Measurements from ENCODE around the gene SEMA4D.

SEMA4D gene

DNA sequence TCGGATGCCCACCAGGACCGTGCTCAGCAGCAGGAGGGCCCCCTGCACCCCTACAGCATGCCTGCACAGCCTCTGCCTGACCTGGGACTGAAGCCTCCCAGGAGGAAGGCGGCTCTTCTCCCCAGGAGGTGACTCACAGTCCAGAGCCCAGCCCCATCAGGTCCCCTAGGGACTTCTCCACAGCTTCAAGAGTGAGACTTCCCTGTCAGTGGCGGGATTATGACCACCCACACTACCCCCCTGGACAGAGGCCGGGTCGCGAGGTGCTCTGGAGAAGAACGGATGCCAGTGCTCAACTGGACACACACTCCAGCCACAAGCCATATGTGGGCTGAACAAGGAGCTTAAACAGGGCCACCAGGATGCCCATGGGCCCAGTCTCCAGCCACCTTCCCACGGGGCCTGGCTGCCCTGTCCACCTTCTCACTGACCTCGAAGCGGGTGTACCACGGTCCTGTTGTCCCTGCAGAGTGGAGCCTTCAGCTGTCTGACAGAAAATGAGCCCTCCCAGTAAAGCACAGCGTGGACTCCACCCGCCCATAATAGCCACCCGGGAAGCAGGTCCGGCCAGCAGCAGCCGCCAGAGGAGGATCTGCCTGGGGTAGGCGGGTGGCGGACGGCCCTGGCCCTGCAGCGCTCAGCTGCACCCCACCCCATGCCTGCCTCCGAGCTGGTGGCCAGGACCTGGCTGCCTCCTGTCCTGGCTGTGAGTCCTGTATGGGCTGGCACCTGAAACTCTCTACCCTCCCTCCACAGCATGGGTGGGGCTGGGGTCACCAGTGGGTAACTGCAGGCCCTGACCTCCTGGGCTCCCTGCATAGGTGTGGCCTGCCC, 54.7 kb downstream of the SEMA4D start:
- no peaks in the 10 kb centered on the region for H3K27me3 Mint-ChIP-seq (ENCODE audit: low read depth)
- TF ChIP-seq, protein P1, sequence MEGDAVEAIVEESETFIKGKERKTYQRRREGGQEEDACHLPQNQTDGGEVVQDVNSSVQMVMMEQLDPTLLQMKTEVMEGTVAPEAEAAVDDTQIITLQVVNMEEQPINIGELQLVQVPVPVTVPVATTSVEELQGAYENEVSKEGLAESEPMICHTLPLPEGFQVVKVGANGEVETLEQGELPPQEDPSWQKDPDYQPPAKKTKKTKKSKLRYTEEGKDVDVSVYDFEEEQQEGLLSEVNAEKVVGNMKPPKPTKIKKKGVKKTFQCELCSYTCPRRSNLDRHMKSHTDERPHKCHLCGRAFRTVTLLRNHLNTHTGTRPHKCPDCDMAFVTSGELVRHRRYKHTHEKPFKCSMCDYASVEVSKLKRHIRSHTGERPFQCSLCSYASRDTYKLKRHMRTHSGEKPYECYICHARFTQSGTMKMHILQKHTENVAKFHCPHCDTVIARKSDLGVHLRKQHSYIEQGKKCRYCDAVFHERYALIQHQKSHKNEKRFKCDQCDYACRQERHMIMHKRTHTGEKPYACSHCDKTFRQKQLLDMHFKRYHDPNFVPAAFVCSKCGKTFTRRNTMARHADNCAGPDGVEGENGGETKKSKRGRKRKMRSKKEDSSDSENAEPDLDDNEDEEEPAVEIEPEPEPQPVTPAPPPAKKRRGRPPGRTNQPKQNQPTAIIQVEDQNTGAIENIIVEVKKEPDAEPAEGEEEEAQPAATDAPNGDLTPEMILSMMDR (IDR thresholded peaks at IDR 0.05; ENCODE audit: unreplicated experiment in 3 of 3) = no peak

DNA sequence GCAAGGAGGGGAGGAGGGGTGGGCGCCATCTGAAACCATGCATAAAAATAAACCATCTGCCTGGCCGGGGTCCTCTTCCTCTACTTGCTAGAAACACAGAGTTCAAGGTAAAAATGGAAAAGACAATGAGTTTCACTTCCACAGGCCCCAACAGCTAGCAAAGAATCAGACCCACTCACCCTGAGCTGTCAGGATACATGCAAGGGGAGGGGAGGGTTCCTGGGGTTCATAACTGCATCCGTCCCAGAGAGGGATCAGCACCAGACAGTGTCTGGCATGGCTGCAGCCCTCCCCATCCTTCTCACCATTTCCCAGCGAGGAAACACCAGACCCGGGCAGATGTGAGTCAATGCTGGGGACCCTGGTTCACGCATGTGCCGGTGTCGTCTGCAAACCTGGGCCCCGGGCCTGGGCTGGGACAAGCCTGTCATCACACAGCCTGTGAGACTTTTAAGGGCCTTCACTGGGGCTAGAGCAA, 55.4 kb downstream of the SEMA4D start:
- no peak overlapping the region for H3K4me3 Mint-ChIP-seq
- H3K9me3 Mint-ChIP-seq = no peaks in the 10 kb centered on the region
- peaks cover 11% of the 10 kb centered on the region for H3K4me1 Mint-ChIP-seq
- TF ChIP-seq, protein P1 (IDR thresholded peaks at IDR 0.05; ENCODE audit: unreplicated experiment in 3 of 3) = no peak
- H3K27ac Mint-ChIP-seq = peak overlapping the region in 2 of 3 experiments; percentile 11 to 66
- H3K36me3 Mint-ChIP-seq (ENCODE audit: low read depth) = no peaks in the 10 kb centered on the region
- H3K27me3 Mint-ChIP-seq (ENCODE audit: low read depth) = no peaks in the 10 kb centered on the region

More for the DNA sequence above, 54.7 kb downstream of the SEMA4D start:
- Mint-ChIP-seq H3K9me3 (no peaks in the 10 kb centered on the region), H3K4me1 (peaks cover 11% of the 10 kb centered on the region), H3K4me3 (no peak overlapping the region), H3K36me3 (ENCODE audit: low read depth) (no peaks in the 10 kb centered on the region), H3K27ac (no peak overlapping the region)

DNA sequence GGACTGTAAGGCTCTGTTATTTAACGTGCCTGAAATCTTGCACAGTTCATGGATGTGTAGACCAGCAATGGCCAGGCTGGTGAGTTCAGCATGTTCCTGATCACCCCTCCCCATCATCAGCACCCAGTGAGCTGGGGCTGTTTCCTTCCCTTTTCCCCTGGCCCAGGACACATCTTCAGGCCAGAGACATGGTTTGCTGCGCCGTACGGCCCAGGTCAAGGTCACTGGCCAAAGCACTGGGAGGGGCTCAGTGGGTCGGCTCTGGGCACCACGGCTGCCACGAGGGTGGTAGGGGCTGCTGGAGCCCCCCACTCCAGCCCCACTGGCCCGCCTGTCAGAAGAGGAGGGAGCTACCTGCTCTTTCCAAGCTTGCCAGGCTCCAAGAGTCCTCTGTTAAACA, 55.9 kb downstream of the SEMA4D start:
- Mint-ChIP-seq H3K27me3 (ENCODE audit: low read depth) (no peaks in the 10 kb centered on the region), H3K4me1 (peaks cover 11% of the 10 kb centered on the region), H3K36me3 (ENCODE audit: low read depth) (no peaks in the 10 kb centered on the region), H3K27ac (peak overlapping the region in 2 of 3 experiments; percentile 11 to 66), H3K9me3 (no peaks in the 10 kb centered on the region), H3K4me3 (no peak overlapping the region)
- TF ChIP-seq, protein P1 (IDR thresholded peaks at IDR 0.05; ENCODE audit: unreplicated experiment in 3 of 3) = no peak

DNA sequence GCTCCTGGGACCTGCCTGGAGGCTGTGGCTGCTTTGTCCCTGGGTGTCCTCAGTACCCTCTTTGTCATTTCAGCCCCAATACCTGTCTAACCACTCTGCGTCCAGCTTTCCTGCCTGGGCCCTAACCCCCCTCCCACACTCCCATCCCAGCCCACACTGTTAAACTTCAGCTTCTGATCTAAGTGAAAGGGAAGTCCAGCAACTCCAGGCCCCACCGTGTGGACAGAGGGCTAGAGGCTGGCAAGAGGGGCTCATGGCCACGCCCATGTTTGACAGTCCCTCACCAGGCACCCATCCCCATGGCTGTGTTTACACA, 56.3 kb downstream of the SEMA4D start:
- no peaks in the 10 kb centered on the region for H3K9me3 Mint-ChIP-seq
- peaks cover 11% of the 10 kb centered on the region for H3K4me1 Mint-ChIP-seq
- no peak overlapping the region for H3K27ac Mint-ChIP-seq
- no peaks in the 10 kb centered on the region for H3K36me3 Mint-ChIP-seq (ENCODE audit: low read depth)
- TF ChIP-seq, protein P1 (IDR thresholded peaks at IDR 0.05; ENCODE audit: unreplicated experiment in 3 of 3) = no peak
- no peaks in the 10 kb centered on the region for H3K27me3 Mint-ChIP-seq (ENCODE audit: low read depth)
- H3K4me3 Mint-ChIP-seq = no peak overlapping the region

DNA sequence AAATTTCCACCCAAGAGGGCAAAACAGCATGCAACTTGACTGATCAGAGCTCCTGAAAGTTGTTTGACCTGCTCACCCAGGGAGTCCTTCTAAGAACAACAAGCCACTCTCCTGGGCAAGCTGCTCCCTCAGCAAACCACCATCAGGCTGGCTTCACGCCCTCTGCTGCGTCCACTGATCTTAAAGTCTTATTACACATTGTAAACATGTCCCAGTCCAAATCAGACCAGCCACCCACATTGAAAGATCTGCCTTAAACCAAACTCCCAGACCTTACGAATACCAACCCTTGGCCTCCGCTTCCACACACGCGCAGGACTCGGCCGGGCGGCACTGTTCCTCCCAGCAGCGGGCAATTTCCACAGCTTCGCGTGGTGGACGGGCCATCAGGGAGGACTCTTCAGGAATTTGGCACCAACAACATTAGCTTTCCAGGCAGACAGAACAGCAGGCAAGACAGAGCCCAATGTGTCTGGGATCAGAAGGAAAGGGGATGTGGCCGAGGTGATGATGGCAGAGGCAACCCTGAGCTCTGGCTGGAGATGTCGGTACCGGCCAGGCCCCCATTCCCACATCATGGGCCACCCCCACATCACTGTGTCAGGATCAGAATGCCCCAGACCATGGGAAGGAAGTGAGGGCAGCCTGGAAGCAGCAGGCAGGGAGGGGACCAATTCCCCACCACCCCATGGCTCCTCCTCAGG, 56.8 kb downstream of the SEMA4D start:
- H3K4me3 Mint-ChIP-seq = no peak overlapping the region
- TF ChIP-seq, protein P1 (IDR thresholded peaks at IDR 0.05; ENCODE audit: unreplicated experiment in 3 of 3) = no peak

More for the DNA sequence above, 56.8 kb downstream of the SEMA4D start:
- peak overlapping the region in 2 of 3 experiments; percentile 13 to 61 for H3K27ac Mint-ChIP-seq
- H3K9me3 Mint-ChIP-seq = no peaks in the 10 kb centered on the region
- peaks cover 11% of the 10 kb centered on the region for H3K4me1 Mint-ChIP-seq
- no peaks in the 10 kb centered on the region for H3K27me3 Mint-ChIP-seq (ENCODE audit: low read depth)
- H3K36me3 Mint-ChIP-seq (ENCODE audit: low read depth) = no peaks in the 10 kb centered on the region
